ENCODE results near the gene UGT1A3. TPM values are rescaled to one million over a fixed set of nuclear protein-coding genes. Genes with fewer than 3 reads are reported as not detected.

The UGT1A3 gene
- total RNA-seq, 4 donors from 2014 or later, result 0.30 to 1.1 (median 0.54) TPM; not detected in 1

- peak in 1 of 2 donors; percentile 72 for DNase-seq (ENCODE audit: low spot score in 2 of 2)
- no peak overlapping the region for H3K4me3 ChIP-seq (ENCODE audit: low read depth, poor library complexity, severe bottlenecking)
- 93 to 94% methylated on average over 8 of the region's 13 CpGs for WGBS, 2 donors
- no peak for TF ChIP-seq POLR2A (IDR thresholded peaks at IDR 0.05)
- TF ChIP-seq, protein P1, sequence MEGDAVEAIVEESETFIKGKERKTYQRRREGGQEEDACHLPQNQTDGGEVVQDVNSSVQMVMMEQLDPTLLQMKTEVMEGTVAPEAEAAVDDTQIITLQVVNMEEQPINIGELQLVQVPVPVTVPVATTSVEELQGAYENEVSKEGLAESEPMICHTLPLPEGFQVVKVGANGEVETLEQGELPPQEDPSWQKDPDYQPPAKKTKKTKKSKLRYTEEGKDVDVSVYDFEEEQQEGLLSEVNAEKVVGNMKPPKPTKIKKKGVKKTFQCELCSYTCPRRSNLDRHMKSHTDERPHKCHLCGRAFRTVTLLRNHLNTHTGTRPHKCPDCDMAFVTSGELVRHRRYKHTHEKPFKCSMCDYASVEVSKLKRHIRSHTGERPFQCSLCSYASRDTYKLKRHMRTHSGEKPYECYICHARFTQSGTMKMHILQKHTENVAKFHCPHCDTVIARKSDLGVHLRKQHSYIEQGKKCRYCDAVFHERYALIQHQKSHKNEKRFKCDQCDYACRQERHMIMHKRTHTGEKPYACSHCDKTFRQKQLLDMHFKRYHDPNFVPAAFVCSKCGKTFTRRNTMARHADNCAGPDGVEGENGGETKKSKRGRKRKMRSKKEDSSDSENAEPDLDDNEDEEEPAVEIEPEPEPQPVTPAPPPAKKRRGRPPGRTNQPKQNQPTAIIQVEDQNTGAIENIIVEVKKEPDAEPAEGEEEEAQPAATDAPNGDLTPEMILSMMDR (IDR thresholded peaks at IDR 0.05), result no peak
- intact Hi-C loops (cut with DNase I; ENCODE audit: low total_unique reads), result no loop called here
Observed at GRCh38 chr2:233795735-233796171, 66.9 kb downstream of the UGT1A3 start.

GRCh38 chr2:233796254-233796653, 67.4 kb downstream of the UGT1A3 start:
- 43 to 58% methylated on average over 9 of the region's 9 CpGs for WGBS, 2 donors
- H3K4me3 ChIP-seq (ENCODE audit: low read depth, poor library complexity, severe bottlenecking), result no peak overlapping the region
- TF ChIP-seq, protein P1 (IDR thresholded peaks at IDR 0.05), result no peak
- no peak for TF ChIP-seq POLR2A (IDR thresholded peaks at IDR 0.05)
- no peak for DNase-seq (ENCODE audit: low spot score in 2 of 2)
- intact Hi-C loops (cut with DNase I; ENCODE audit: low total_unique reads), result no loop called here

GRCh38 chr2:233798335-233799086, 69.7 kb downstream of the UGT1A3 start:
- 82% methylated on average over 14 of the region's 14 CpGs for WGBS, 2 donors
- intact Hi-C loops (cut with DNase I; ENCODE audit: low total_unique reads), result no loop called here
- no peak overlapping the region for H3K4me3 ChIP-seq (ENCODE audit: low read depth, poor library complexity, severe bottlenecking)
- peak in 1 of 2 donors; percentile 79 for DNase-seq (ENCODE audit: low spot score in 2 of 2)
- TF ChIP-seq POLR2A (IDR thresholded peaks at IDR 0.05), result no peak
- TF ChIP-seq, protein P1 (IDR thresholded peaks at IDR 0.05), result no peak

- intact Hi-C loops (cut with DNase I; ENCODE audit: low total_unique reads), result no loop called here
- peak in 1 of 2 donors; percentile 72 for DNase-seq (ENCODE audit: low spot score in 2 of 2)
- H3K4me3 ChIP-seq (ENCODE audit: low read depth, poor library complexity, severe bottlenecking), result no peak overlapping the region
- no peak for TF ChIP-seq POLR2A (IDR thresholded peaks at IDR 0.05)
- TF ChIP-seq, protein P1 (IDR thresholded peaks at IDR 0.05), result no peak
- 64 to 65% methylated on average over 7 of the region's 7 CpGs for WGBS, 2 donors
Observed at GRCh38 chr2:233799087-233799665, 70.3 kb downstream of the UGT1A3 start.

DNA sequence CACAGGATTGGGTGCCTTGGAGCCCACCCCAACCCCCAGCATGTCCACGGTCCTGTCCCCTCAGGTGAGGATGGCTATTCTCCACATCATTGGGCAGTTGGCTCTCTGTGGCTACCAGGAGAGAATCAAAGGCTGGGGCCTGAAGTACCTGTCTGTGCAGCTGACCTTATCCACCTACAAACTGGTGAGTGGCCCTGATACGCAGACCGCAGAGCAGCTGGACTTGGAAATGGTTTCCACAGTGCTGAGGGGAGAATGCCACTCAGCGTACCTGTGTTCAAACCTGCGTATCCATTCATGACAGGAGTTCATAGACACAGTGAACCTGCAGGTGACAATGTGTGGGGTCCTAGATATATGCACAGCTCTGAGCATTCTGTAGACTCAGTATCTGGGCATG, 70.9 kb downstream of the UGT1A3 start:
- 48 to 57% methylated on average over 5 of the region's 5 CpGs for WGBS, 2 donors
- TF ChIP-seq, protein P1 (IDR thresholded peaks at IDR 0.05), result no peak
- TF ChIP-seq POLR2A (IDR thresholded peaks at IDR 0.05), result no peak
- intact Hi-C loops (cut with DNase I; ENCODE audit: low total_unique reads), result no loop called here
- H3K4me3 ChIP-seq (ENCODE audit: low read depth, poor library complexity, severe bottlenecking), result no peak overlapping the region
- DNase-seq (ENCODE audit: low spot score in 2 of 2), result peak in 1 of 2 donors; percentile 6

All from lower leg skin (tissue), 4 donors.